K562 (cell line): ENCODE measurements around the gene TMED5. TPM values are rescaled to one million over a fixed set of nuclear protein-coding genes. Genes with fewer than 3 reads are reported as not detected.

Experiments used
- CBX5 ChIP-seq: IDR thresholded peaks from 2 replicates; pipeline ENCODE4 v1.6.1; 2014; ENCODE audit warnings: low read depth, borderline replicate concordance
- ELF1 ChIP-seq: fragments of 200-800 bp; sonication (Bioruptor generic); IDR thresholded peaks from 2 replicates; pipeline ENCODE4 v1.6.1; 2016; ENCODE audit warnings: missing genetic modification characterization, missing compliant biosample characterization
- ETS1 ChIP-seq: conservative IDR thresholded peaks from 2 replicates; pipeline ENCODE4 v1.6.1; 2011; ENCODE audit warnings: low read depth, mild to moderate bottlenecking, low read length; ENCODE audit not compliant: control insufficient read depth
- FOXJ2 ChIP-seq: fragments of 200-800 bp; sonication (Bioruptor generic); IDR thresholded peaks from 2 replicates; pipeline ENCODE4 v1.6.1; 2016; ENCODE audit warnings: missing genetic modification characterization, missing compliant biosample characterization
- NCOR1 ChIP-seq: fragments of 450-650 bp; IDR thresholded peaks from 2 replicates; pipeline ENCODE4 v1.6.1; 2016; ENCODE audit warnings: mild to moderate bottlenecking, moderate library complexity
- POU5F1 ChIP-seq: fragments of 150-350 bp; IDR thresholded peaks from 2 replicates; pipeline ENCODE4 v1.6.1; 2014; ENCODE audit warnings: borderline replicate concordance, low read length, low read depth, mild to moderate bottlenecking; ENCODE audit not compliant: partially characterized antibody
- SMARCA4 ChIP-seq: fragments of 450-650 bp; IDR thresholded peaks from 2 replicates; pipeline ENCODE4 v1.6.1; 2016
- TCF15 ChIP-seq: fragments of 250-450 bp; sonication (Bioruptor Pico); IDR thresholded peaks from 2 replicates; pipeline ENCODE4 v1.8.0; 2022; ENCODE audit warnings: moderate library complexity, mild to moderate bottlenecking, inconsistent platforms
- THAP12 ChIP-seq: fragments of 250-450 bp; sonication (Bioruptor Pico); IDR thresholded peaks from 2 replicates; pipeline ENCODE4 v1.9.0; 2021; ENCODE audit warnings: mild to moderate bottlenecking, inconsistent platforms
- TRIM28 ChIP-seq: fragments of 450-650 bp; IDR thresholded peaks from 2 replicates; pipeline ENCODE4 v1.6.1; 2017
- ZNF165 ChIP-seq: fragments of 250-450 bp; sonication (Bioruptor Pico); IDR thresholded peaks from 2 replicates; pipeline ENCODE4 v1.4.0; 2020; ENCODE audit warnings: borderline replicate concordance
- ZNF316 ChIP-seq: fragments of 450-650 bp; IDR thresholded peaks from 2 replicates; pipeline ENCODE4 v1.6.1; 2016
- ZNF318 ChIP-seq, 2 experiments: fragments of 450-650 bp; IDR thresholded peaks; 2 replicates each; pipeline ENCODE4 v1.6.1; 2016; ENCODE audit warnings: mild to moderate bottlenecking in 2 of 2, borderline replicate concordance in 1 of 2, low read depth in 1 of 2, moderate library complexity in 1 of 2
- ZNF696 ChIP-seq: fragments of 250-450 bp; sonication (Bioruptor Pico); conservative IDR thresholded peaks from 2 replicates; pipeline ENCODE4 v1.4.0; 2020; ENCODE audit warnings: mild to moderate bottlenecking, moderate library complexity
- polyA plus RNA-seq, 8 experiments: library from polyadenylated mRNA; depleted of rRNA in 4 of 8; stranded (reverse) in 5 of 8; unstranded in 3 of 8; fragments of >200 nt; fragmentation: Nextera tagmentation in 2 of 8; fragmentation: Illumina TruSeq in 1 of 8; extraction: Ambion mirVana in 2 of 8; extraction: Trizol in 1 of 8; gene quantifications; 2 replicates each; pipeline versions ENCODE4 v1.2.1 to v1.2.3, GENCODE V29; 2011 to 2014; ENCODE audit warnings: inconsistent platforms in 1 of 8, missing spikeins in 1 of 8
- total RNA-seq, 7 experiments: library from RNA; depleted of rRNA in 6 of 7; stranded (reverse); fragments of >200 nt in 6 of 7; fragmentation: Illumina TruSeq in 2 of 7; extraction: Trizol in 2 of 7; gene quantifications; 2 replicates each; pipeline versions ENCODE4 v1.2.1 to v1.2.3, GENCODE V29; 2011 to 2021; ENCODE audit warnings: low replicate concordance in 1 of 7
- TF ChIP-seq, protein P1 (sequence below): fragments of 250-450 bp; sonication (Bioruptor Pico); IDR thresholded peaks from 2 replicates; pipeline ENCODE4 v1.4.0; 2020; ENCODE audit warnings: borderline replicate concordance

TMED5 gene
- total and polyA plus RNA-seq, 9 of the 15 experiments (the other 6 are each of a cell fraction or from before 2014, with no cell fraction given) = 28.7 to 83.7 (median 67.2) TPM

DNA sequence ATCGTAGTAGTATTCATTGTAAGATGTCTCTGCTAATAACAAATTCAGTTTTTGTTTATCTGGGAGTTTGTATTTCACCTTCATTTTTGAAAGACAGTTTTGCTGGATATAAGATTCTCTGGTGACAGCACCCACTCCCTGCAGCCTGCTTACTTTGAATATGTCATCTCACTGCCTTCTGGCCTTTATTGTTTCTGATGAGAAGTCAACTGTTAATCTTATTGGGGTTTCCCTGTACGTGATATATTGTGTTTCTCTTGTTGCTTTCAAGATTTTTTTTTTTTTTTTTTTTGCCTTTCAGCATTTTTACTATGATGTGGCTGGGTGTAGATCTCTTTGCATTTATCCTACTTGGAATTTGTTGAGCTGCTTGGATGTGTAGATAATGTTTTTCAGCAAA lies 71.9 kb downstream of the TMED5 start (continued):
- TF ChIP-seq ETS1 (no peak), POU5F1 (no peak), ZNF165 (CRISPR knock-in tag) (no peak), TCF15 (no peak), ZNF318 (IDR thresholded peaks at IDR 0.05; ENCODE audit: borderline replicate concordance in 1 of 2, low read depth in 1 of 2) (no peak), ELF1 (tag) (no peak), TRIM28 (peak; percentile 87), FOXJ2 (no peak), SMARCA4 (no peak), THAP12 (CRISPR knock-in tag) (no peak), NCOR1 (no peak), ZNF696 (CRISPR knock-in tag) (no peak), ZNF316 (peak; percentile 81), CBX5 (peak; percentile 60; the same call in 1 of the 2 replicates)
- TF ChIP-seq, protein P1, sequence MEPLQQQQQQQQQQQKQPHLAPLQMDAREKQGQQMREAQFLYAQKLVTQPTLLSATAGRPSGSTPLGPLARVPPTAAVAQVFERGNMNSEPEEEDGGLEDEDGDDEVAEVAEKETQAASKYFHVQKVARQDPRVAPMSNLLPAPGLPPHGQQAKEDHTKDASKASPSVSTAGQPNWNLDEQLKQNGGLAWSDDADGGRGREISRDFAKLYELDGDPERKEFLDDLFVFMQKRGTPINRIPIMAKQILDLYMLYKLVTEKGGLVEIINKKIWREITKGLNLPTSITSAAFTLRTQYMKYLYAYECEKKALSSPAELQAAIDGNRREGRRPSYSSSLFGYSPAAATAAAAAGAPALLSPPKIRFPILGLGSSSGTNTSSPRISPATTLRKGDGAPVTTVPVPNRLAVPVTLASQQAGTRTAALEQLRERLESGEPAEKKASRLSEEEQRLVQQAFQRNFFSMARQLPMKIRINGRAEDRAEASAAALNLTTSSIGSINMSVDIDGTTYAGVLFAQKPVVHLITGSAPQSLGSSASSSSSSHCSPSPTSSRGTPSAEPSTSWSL (CRISPR knock-in tag) = no peak
